ENCODE results near the gene LCE3E. TPM values are rescaled to one million over a fixed set of nuclear protein-coding genes. Genes with fewer than 3 reads are reported as not detected.
A peak's percentile ranks its signal among the peaks of the same experiment; 100 is the strongest.
"Not testable (repeated sequence)": the region's sequence is repeated elsewhere in the genome, so short reads cannot be mapped to it uniquely, and the experiment has no call there.

LCE3E gene
- total RNA-seq, 6 experiments from 2014 or later: not detected

GRCh38 chr1:152582647-152583046 lies 16.1 kb upstream of the LCE3E start:
- Mint-ChIP-seq H3K27me3 (ENCODE audit: insufficient read depth) (peaks cover 2% of the 10 kb centered on the region; the same call in 1 of the 2 replicates), H3K36me3 (ENCODE audit: low read depth) (no peaks in the 10 kb centered on the region), H3K27ac (no peak overlapping the region), H3K4me3 (no peak overlapping the region), H3K4me1 (ENCODE audit: low read depth) (no peaks in the 10 kb centered on the region; the same call in 1 of the 2 replicates), H3K9me3 (peaks cover 5% of the 10 kb centered on the region)
- peak; percentile 59 for DNase-seq
- TF ChIP-seq, protein P1, sequence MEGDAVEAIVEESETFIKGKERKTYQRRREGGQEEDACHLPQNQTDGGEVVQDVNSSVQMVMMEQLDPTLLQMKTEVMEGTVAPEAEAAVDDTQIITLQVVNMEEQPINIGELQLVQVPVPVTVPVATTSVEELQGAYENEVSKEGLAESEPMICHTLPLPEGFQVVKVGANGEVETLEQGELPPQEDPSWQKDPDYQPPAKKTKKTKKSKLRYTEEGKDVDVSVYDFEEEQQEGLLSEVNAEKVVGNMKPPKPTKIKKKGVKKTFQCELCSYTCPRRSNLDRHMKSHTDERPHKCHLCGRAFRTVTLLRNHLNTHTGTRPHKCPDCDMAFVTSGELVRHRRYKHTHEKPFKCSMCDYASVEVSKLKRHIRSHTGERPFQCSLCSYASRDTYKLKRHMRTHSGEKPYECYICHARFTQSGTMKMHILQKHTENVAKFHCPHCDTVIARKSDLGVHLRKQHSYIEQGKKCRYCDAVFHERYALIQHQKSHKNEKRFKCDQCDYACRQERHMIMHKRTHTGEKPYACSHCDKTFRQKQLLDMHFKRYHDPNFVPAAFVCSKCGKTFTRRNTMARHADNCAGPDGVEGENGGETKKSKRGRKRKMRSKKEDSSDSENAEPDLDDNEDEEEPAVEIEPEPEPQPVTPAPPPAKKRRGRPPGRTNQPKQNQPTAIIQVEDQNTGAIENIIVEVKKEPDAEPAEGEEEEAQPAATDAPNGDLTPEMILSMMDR (IDR thresholded peaks at IDR 0.05): no peak

GRCh38 chr1:152580433-152580832 lies 13.9 kb upstream of the LCE3E start, which contains the start of gene LCE3D:
Gene LCE3D (minus strand): TSS chr1:152580516. CDS start chr1:152579936, 580 bp downstream.
- no peak for DNase-seq
- peaks cover 2% of the 10 kb centered on the region; the same call in 1 of the 2 replicates for H3K27me3 Mint-ChIP-seq (ENCODE audit: insufficient read depth)
- peaks cover 5% of the 10 kb centered on the region for H3K9me3 Mint-ChIP-seq
- no peak within 1 kb of the TSS for H3K4me3 Mint-ChIP-seq
- TF ChIP-seq, protein P1 (IDR thresholded peaks at IDR 0.05): no peak
- H3K27ac Mint-ChIP-seq: no peak within 1 kb of the TSS
- no peaks in the 10 kb centered on the region; the same call in 1 of the 2 replicates for H3K4me1 Mint-ChIP-seq (ENCODE audit: low read depth)
- no peaks in the 10 kb centered on the region for H3K36me3 Mint-ChIP-seq (ENCODE audit: low read depth)

- not testable (repeated sequence) for H3K4me3 Mint-ChIP-seq; H3K27ac Mint-ChIP-seq; H3K36me3 Mint-ChIP-seq (ENCODE audit: low read depth); H3K9me3 Mint-ChIP-seq; H3K4me1 Mint-ChIP-seq (ENCODE audit: low read depth); H3K27me3 Mint-ChIP-seq (ENCODE audit: insufficient read depth); DNase-seq
Observed at GRCh38 chr1:152579526-152579925, 12.9 kb upstream of the LCE3E start.

DNA sequence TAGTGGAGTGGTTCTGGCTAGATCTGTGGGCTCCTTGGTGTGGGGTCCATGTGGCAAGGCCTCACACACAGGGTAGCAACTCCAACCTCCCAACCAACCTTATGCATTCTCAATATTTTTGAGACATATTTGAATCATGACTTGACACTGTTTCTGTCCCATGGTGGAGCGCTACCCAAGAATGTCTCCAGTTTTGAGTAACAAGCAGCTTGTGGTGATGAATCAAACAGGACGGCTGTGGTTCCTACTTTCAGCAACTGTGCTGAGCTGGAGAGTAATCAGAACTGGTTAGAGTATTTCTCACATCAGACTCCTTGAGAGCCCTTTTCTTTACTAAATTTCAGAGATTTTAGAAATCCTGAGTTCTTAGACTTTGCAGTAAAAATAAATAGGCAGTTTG lies 10.6 kb upstream of the LCE3E start:
- DNase-seq: no peak
- TF ChIP-seq, protein P1 (IDR thresholded peaks at IDR 0.05): no peak
- Mint-ChIP-seq H3K4me3 (no peak overlapping the region), H3K27me3 (ENCODE audit: insufficient read depth) (no peaks in the 10 kb centered on the region), H3K36me3 (ENCODE audit: low read depth) (no peaks in the 10 kb centered on the region), H3K27ac (no peak overlapping the region), H3K9me3 (peaks cover 5% of the 10 kb centered on the region), H3K4me1 (ENCODE audit: low read depth) (no peaks in the 10 kb centered on the region)

GRCh38 chr1:152565535-152566215 lies 905 bp downstream of the LCE3E start:
- Mint-ChIP-seq H3K36me3 (ENCODE audit: low read depth) (no peaks in the 10 kb centered on the region), H3K27me3 (ENCODE audit: insufficient read depth) (peaks cover 3% of the 10 kb centered on the region), H3K27ac (no peak overlapping the region), H3K4me3 (no peak overlapping the region), H3K4me1 (ENCODE audit: low read depth) (no peaks in the 10 kb centered on the region), H3K9me3 (peaks cover 49% of the 10 kb centered on the region)
- DNase-seq: no peak
- TF ChIP-seq, protein P1 (IDR thresholded peaks at IDR 0.05): no peak

- Mint-ChIP-seq H3K9me3 (peaks cover 48% of the 10 kb centered on the region), H3K27me3 (ENCODE audit: insufficient read depth) (peaks cover 3% of the 10 kb centered on the region), H3K4me1 (ENCODE audit: low read depth) (no peaks in the 10 kb centered on the region), H3K27ac (no peak overlapping the region), H3K4me3 (no peak overlapping the region), H3K36me3 (ENCODE audit: low read depth) (no peaks in the 10 kb centered on the region)
- TF ChIP-seq, protein P1 (IDR thresholded peaks at IDR 0.05): no peak
- no peak for DNase-seq
Observed at GRCh38 chr1:152565115-152565514, 1.5 kb downstream of the LCE3E start.

GRCh38 chr1:152548358-152548757 lies 18.2 kb downstream of the LCE3E start:
- not testable (repeated sequence) for H3K4me1 Mint-ChIP-seq (ENCODE audit: low read depth); DNase-seq; H3K36me3 Mint-ChIP-seq (ENCODE audit: low read depth); H3K4me3 Mint-ChIP-seq; H3K27me3 Mint-ChIP-seq (ENCODE audit: insufficient read depth); H3K27ac Mint-ChIP-seq
- H3K9me3 Mint-ChIP-seq: peaks cover 12% of the 10 kb centered on the region; the same call in 1 of the 2 replicates

Data from HFFc6 (cell line).